Vagina (tissue), 2 donors: ENCODE data around the gene HTRA3. TPM values are rescaled to one million over a fixed set of nuclear protein-coding genes. Genes with fewer than 3 reads are reported as not detected.
"Not testable (repeated sequence)": the region's sequence is repeated elsewhere in the genome, so short reads cannot be mapped to it uniquely, and the experiment has no call there.

Experiments used
- DNase-seq, 2 donors: peaks; one replicate each; pipeline ENCODE4 v3.0.0-alpha.2; 2017; ENCODE audit errors: extremely low spot score in 2 of 2
- H3K27ac ChIP-seq: fragments of 200-600 bp; sonication (generic); one replicate; pipeline ENCODE4 v1.5.1; 2019
- H3K27me3 ChIP-seq: fragments of 200-600 bp; sonication (generic); one replicate; pipeline ENCODE4 v1.5.1; 2019
- H3K36me3 ChIP-seq, 2 donors: fragments of 200-600 bp; sonication (generic); one replicate each; pipeline ENCODE4 v1.5.1; 2017 to 2019
- H3K4me1 ChIP-seq: fragments of 200-600 bp; sonication (generic); one replicate; pipeline ENCODE4 v1.5.1; 2019
- H3K4me3 ChIP-seq, 2 donors: fragments of 200-600 bp; sonication (generic); 1 replicate in 1 of 2; 2 replicates in 1 of 2; pipeline ENCODE4 v1.5.1; 2016 to 2019
- H3K9me3 ChIP-seq: fragments of 200-600 bp; sonication (generic); one replicate; pipeline ENCODE4 v1.5.1; 2019
- POLR2A ChIP-seq, 2 donors: fragments of 450-650 bp; IDR thresholded peaks; one replicate each; pipeline ENCODE4 v1.6.1; 2017; ENCODE audit warnings: antibody characterized with exemption in 2 of 2, mild to moderate bottlenecking in 2 of 2, moderate library complexity in 2 of 2
- POLR2AphosphoS5 ChIP-seq, 2 donors: sonication (generic); formaldehyde crosslinking; IDR thresholded peaks; one replicate each; pipeline ENCODE4 v1.9.0; 2017; ENCODE audit warnings: antibody characterized with exemption in 2 of 2, mild to moderate bottlenecking in 2 of 2, low read depth in 1 of 2; ENCODE audit not compliant: insufficient read depth in 1 of 2
- intact Hi-C: fragments of 100-400 bp; cut with DNase I; formaldehyde crosslinking; loops from one replicate; pipeline ENCODE4 v1.15.1; 2023
- total RNA-seq: library from RNA; depleted of rRNA; stranded (reverse); fragments of >200 nt; gene quantifications from one replicate; pipeline ENCODE4 v1.2.3, GENCODE V29; 2016
- TF ChIP-seq, protein P1 (sequence below), 3 experiments: fragments of 450-650 bp in 2 of 3; fragments of 200-600 bp in 1 of 3; sonication (generic) in 1 of 3; IDR thresholded peaks; one replicate each; pipeline ENCODE4 v1.5.1; 2017 to 2019; ENCODE audit warnings: antibody characterized with exemption in 3 of 3, mild to moderate bottlenecking in 2 of 3, moderate library complexity in 2 of 3

HTRA3 gene
- total RNA-seq, 1 donor from 2014 or later = 33.1 TPM

DNA sequence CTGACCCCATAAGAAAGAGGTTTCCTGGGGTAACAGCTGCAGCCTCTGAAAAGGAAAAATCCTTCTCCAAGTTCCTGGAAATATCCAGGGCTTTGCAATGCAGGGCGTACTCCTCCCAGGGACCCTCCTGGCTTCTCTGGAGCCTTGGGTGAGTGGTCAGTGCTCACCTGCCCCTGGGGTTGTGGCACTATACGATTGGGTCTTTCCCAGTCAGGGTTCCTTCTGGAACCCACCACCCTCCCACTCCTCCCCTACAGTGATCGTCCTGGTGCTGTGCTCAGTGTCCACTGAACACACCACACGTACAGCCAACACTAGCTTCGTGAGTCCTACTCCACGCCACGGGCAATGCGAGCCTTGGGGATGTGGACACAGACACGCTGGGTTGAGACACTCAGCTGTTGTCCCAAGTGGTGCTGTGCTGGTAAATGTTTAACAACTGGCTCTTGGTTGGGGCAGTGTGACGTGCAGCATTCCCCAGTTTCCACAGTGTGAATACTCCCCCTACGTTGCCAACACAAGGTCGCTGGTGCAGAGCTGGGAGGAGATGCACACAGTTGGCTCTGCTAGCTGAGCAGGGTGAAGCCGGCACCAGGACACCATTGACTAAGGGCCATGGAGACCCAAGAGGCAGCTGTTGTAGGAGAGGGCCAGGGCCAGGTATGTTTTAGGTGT, 65.4 kb downstream of the HTRA3 start:
- H3K4me3 ChIP-seq = no peak overlapping the region
- DNase-seq = no peak
- H3K4me1 ChIP-seq = no peaks in the 10 kb centered on the region
- no peaks in the 10 kb centered on the region for H3K9me3 ChIP-seq
- no peaks in the 10 kb centered on the region for H3K36me3 ChIP-seq
- TF ChIP-seq, protein P1, sequence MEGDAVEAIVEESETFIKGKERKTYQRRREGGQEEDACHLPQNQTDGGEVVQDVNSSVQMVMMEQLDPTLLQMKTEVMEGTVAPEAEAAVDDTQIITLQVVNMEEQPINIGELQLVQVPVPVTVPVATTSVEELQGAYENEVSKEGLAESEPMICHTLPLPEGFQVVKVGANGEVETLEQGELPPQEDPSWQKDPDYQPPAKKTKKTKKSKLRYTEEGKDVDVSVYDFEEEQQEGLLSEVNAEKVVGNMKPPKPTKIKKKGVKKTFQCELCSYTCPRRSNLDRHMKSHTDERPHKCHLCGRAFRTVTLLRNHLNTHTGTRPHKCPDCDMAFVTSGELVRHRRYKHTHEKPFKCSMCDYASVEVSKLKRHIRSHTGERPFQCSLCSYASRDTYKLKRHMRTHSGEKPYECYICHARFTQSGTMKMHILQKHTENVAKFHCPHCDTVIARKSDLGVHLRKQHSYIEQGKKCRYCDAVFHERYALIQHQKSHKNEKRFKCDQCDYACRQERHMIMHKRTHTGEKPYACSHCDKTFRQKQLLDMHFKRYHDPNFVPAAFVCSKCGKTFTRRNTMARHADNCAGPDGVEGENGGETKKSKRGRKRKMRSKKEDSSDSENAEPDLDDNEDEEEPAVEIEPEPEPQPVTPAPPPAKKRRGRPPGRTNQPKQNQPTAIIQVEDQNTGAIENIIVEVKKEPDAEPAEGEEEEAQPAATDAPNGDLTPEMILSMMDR (IDR thresholded peaks at IDR 0.05) = no peak
- no peak for TF ChIP-seq POLR2A (IDR thresholded peaks at IDR 0.05)
- no peak for TF ChIP-seq POLR2AphosphoS5 (IDR thresholded peaks at IDR 0.05; ENCODE audit: insufficient read depth in 1 of 2, low read depth in 1 of 2)
- intact Hi-C loops = no loop called here
- no peaks in the 10 kb centered on the region for H3K27me3 ChIP-seq
- H3K27ac ChIP-seq = no peak overlapping the region

DNA sequence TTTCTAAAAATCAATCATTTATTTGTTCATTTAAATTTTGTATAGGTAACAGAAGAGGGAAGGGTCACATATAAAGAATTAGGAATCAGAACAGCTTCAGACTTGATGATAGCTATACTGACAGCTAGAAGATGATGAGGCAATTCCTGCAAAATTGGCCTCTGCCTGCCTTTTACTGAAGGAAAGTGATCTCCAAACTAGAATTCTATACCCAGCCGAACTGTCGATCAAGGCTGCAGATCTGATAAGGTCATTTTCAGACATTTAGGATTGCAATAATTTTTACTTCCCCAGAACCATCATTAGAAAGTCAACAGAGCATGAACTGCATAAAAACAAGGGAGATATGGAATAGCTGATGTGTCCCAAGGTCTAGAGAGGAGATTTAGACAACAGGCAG, 66.3 kb downstream of the HTRA3 start:
- H3K9me3 ChIP-seq = no peaks in the 10 kb centered on the region
- H3K27me3 ChIP-seq = no peaks in the 10 kb centered on the region
- intact Hi-C loops = no loop called here
- H3K27ac ChIP-seq = no peak overlapping the region
- no peaks in the 10 kb centered on the region for H3K36me3 ChIP-seq
- H3K4me1 ChIP-seq = no peaks in the 10 kb centered on the region
- no peak overlapping the region for H3K4me3 ChIP-seq
- no peak for DNase-seq
- TF ChIP-seq, protein P1 (IDR thresholded peaks at IDR 0.05) = no peak
- no peak for TF ChIP-seq POLR2A (IDR thresholded peaks at IDR 0.05)
- no peak for TF ChIP-seq POLR2AphosphoS5 (IDR thresholded peaks at IDR 0.05; ENCODE audit: insufficient read depth in 1 of 2, low read depth in 1 of 2)

DNA sequence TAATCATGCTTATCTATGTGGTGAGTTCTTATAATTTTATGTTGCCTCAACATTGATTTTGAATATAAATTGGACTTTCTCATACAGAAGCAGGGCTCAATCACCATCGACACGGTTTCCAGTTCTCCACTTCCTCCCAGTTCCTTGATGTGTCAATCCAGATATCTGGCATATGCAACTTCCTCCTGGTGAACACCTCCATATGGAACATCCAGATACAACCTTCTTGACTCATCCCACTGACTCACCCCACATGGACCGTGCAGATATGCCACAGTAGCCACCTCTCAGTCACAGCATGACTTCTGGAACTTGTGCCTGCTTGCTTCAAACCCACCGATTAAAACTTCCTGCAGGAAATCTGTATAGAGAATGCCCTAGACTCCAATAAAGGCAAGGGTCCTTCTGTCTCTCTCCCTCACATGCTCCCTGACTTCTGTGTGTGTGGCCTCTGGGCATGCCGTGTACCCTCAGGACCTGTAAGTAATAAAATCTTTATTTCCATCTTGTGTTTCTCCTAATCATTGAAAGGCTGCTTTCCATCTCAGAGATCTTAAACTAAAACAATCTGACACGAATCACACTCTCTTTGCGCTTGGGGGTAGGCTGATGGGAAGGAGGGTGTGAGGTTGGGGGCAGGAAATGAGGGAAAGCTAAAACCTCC, 67.0 kb downstream of the HTRA3 start:
- Histone ChIP-seq H3K4me3 (no peak overlapping the region), H3K27ac (no peak overlapping the region), H3K36me3 (no peaks in the 10 kb centered on the region), H3K27me3 (no peaks in the 10 kb centered on the region), H3K4me1 (peaks cover 3% of the 10 kb centered on the region), H3K9me3 (no peaks in the 10 kb centered on the region)
- TF ChIP-seq POLR2A (IDR thresholded peaks at IDR 0.05) = no peak
- DNase-seq = peak; percentile 22 to 61
- intact Hi-C loops = no loop called here

DNA sequence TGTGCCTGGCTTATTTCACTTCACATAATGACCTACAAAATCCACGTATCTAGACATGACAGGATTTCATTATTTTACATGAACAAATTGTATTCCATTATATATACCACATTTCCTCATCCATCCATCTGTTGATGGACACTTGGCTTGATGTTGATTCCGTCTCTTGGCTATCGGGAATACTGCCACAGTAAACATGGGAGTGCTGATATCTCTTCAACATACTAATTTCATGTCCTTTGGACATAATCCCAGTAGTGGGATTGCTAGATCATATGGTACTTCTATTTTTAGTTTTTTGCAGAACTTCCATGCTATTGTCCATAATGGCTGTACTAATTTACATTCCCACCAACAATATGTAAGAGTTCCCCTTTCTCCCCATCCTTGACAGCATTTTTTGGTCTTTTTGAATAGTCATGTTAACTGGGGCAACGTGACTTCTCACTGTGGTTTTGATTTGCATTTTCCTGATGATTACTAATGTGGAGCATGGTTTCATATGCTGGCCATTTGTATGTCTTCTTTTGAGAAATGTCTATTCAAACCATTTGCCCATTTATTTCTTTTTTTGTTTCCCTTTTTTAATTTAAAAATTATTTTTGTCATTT, 68.9 kb downstream of the HTRA3 start:
- H3K9me3 ChIP-seq = no peaks in the 10 kb centered on the region
- intact Hi-C loops = no loop called here
- DNase-seq = no peak
- no peaks in the 10 kb centered on the region for H3K27me3 ChIP-seq
- H3K4me3 ChIP-seq = no peak overlapping the region
- H3K27ac ChIP-seq = no peak overlapping the region
- H3K36me3 ChIP-seq = no peaks in the 10 kb centered on the region
- peaks cover 19% of the 10 kb centered on the region for H3K4me1 ChIP-seq
- TF ChIP-seq POLR2A (IDR thresholded peaks at IDR 0.05) (no peak), POLR2AphosphoS5 (IDR thresholded peaks at IDR 0.05; ENCODE audit: insufficient read depth in 1 of 2, low read depth in 1 of 2) (no peak)
- TF ChIP-seq, protein P1 (IDR thresholded peaks at IDR 0.05) = no peak

DNA sequence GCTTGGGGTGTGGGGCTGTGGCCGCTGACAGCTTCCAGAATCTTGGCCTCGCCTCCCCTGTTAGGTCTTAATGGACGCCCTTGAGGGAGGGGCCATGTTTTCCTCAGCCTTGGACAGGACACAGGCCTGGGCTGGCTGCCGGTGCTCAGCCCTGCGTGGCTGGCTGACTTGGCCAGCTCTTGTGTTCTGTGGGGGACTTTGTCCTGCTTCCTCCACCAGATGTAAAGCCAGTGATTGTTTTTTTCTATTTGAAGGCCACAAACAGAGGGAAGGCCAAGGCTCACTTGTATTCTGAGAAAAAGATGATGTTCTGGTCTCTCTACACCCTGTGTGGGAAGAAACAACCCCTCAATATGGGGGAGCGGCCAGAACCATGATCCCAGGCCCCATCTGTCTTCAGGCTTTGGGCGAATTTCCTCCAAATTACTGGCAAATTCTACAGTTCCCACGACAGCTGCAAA, 71.3 kb downstream of the HTRA3 start:
- intact Hi-C loops = no loop called here
- no peaks in the 10 kb centered on the region for H3K9me3 ChIP-seq
- peaks cover 25% of the 10 kb centered on the region for H3K4me1 ChIP-seq
- H3K27ac ChIP-seq = peak overlapping the region; percentile 76
- H3K36me3 ChIP-seq = no peaks in the 10 kb centered on the region
- DNase-seq = peak in 1 of 2 donors; percentile 94
- TF ChIP-seq, protein P1 (IDR thresholded peaks at IDR 0.05) = no peak
- TF ChIP-seq POLR2AphosphoS5 (IDR thresholded peaks at IDR 0.05; ENCODE audit: insufficient read depth in 1 of 2, low read depth in 1 of 2) (peak; percentile 18 to 57), POLR2A (IDR thresholded peaks at IDR 0.05) (no peak)
- H3K4me3 ChIP-seq = no peak overlapping the region
- no peaks in the 10 kb centered on the region for H3K27me3 ChIP-seq

DNA sequence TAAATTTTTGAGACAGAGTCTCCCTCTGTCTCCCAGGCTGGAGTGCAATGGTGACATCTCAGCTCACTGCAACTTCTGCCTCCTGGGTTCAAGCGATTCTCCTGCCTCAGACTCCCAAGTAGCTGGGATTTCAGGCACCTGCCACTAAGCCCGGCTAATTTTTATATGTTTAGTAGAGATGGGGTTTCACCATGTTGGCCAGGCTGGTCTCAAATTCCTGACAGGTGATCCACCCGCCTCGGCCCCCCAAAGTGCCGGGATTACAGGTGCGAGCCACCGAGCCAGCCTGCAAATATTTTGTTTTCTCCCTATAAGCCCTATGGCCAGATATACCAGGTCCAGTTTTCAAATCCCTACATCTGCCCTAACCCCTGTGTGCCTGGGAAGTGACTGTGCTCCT, 71.7 kb downstream of the HTRA3 start:
- H3K9me3 ChIP-seq, H3K4me3 ChIP-seq, H3K36me3 ChIP-seq, intact Hi-C loops, DNase-seq, H3K27me3 ChIP-seq: not testable (repeated sequence)
- Histone ChIP-seq H3K27ac (peak overlapping the region; percentile 76), H3K4me1 (peaks cover 25% of the 10 kb centered on the region)
